ENCODE measurements around the gene SKI.

Gene SKI

GRCh38 chr1:2202843-2203601, 25.1 kb upstream of the SKI start:
- H3K4me3 ChIP-seq (ENCODE audit: low read length), result no peak overlapping the region
- H3K27ac ChIP-seq (ENCODE audit: low read length), result no peak overlapping the region
- no peaks in the 10 kb centered on the region for H3K79me2 ChIP-seq (ENCODE audit: low read length)
- no peaks in the 10 kb centered on the region for H3K9me3 ChIP-seq (ENCODE audit: insufficient read depth, low read length)
- H2AFZ ChIP-seq (ENCODE audit: low read depth, low read length), result no peak overlapping the region
- no peak overlapping the region for H3K9ac ChIP-seq (ENCODE audit: low read length)
- no peak overlapping the region for H3K4me2 ChIP-seq (ENCODE audit: low read length)
- no peaks in the 10 kb centered on the region for H3K36me3 ChIP-seq (replicated peaks; ENCODE audit: low read depth, low read length)
- no peaks in the 10 kb centered on the region for H4K20me1 ChIP-seq (ENCODE audit: insufficient read depth, low read length)
- H3K4me1 ChIP-seq (ENCODE audit: low read length), result no peaks in the 10 kb centered on the region
- peaks cover 5% of the 10 kb centered on the region; the same call in 1 of the 2 replicates for H3K27me3 ChIP-seq (ENCODE audit: low read depth, low read length)
- no peak for TF ChIP-seq CTCF (IDR thresholded peaks at IDR 0.05; ENCODE audit: low read depth, low read length)
- no peak for TF ChIP-seq EZH2phosphoT487 (IDR thresholded peaks at IDR 0.05; ENCODE audit: low read depth)

DNA sequence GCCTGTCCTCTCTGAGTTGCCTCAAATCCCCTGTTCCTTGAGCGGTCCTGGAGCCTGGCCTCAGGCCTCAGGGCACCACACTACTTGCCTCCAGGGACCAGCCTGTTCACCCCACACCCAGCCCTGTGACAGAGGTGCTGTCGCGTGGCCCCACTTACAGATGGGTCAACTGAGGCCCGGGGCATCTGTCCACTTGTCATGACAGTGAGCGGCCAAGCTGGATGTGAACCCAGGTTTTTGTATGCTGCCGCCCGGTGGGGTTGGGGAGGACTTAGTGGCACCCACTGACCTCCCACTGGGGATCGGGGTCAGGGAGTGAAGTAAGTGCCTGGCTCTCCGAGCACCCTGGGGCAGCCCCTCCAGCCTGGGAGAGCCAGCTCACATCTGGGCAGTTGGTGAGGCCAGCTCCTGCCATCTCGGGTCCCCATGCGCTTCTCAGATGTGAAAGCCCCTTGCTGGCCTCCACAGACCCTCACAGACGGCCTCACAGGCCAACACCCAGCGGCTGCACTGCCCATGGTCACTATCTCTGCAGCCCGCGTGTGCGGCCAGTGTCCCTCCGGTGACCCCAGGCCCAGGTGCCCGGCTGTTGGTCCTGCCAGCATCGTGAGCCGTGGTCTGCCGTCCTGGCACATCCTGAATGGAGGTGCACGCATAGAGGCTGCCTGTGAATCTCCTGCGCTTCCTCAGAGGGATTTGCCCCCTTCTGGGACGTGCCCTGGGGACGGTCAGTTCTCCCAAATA, 24.3 kb upstream of the SKI start:
- no peak overlapping the region for H3K9ac ChIP-seq (ENCODE audit: low read length)
- no peak for TF ChIP-seq EZH2phosphoT487 (IDR thresholded peaks at IDR 0.05; ENCODE audit: low read depth)
- no peak for TF ChIP-seq CTCF (IDR thresholded peaks at IDR 0.05; ENCODE audit: low read depth, low read length)
- no peaks in the 10 kb centered on the region for H3K79me2 ChIP-seq (ENCODE audit: low read length)
- no peak overlapping the region for H3K4me2 ChIP-seq (ENCODE audit: low read length)
- H3K27ac ChIP-seq (ENCODE audit: low read length), result no peak overlapping the region
- peaks cover 5% of the 10 kb centered on the region; the same call in 1 of the 2 replicates for H3K27me3 ChIP-seq (ENCODE audit: low read depth, low read length)
- no peaks in the 10 kb centered on the region for H3K36me3 ChIP-seq (replicated peaks; ENCODE audit: low read depth, low read length)
- no peak overlapping the region for H2AFZ ChIP-seq (ENCODE audit: low read depth, low read length)
- H4K20me1 ChIP-seq (ENCODE audit: insufficient read depth, low read length), result no peaks in the 10 kb centered on the region
- no peak overlapping the region for H3K4me3 ChIP-seq (ENCODE audit: low read length)
- H3K4me1 ChIP-seq (ENCODE audit: low read length), result no peaks in the 10 kb centered on the region
- no peaks in the 10 kb centered on the region for H3K9me3 ChIP-seq (ENCODE audit: insufficient read depth, low read length)

GRCh38 chr1:2204415-2205190, 23.5 kb upstream of the SKI start:
- Histone ChIP-seq H3K27me3 (ENCODE audit: low read depth, low read length) (peaks cover 5% of the 10 kb centered on the region; the same call in 1 of the 2 replicates), H3K4me3 (ENCODE audit: low read length) (no peak overlapping the region), H3K9me3 (ENCODE audit: insufficient read depth, low read length) (no peaks in the 10 kb centered on the region), H3K79me2 (ENCODE audit: low read length) (no peaks in the 10 kb centered on the region), H3K9ac (ENCODE audit: low read length) (no peak overlapping the region), H3K27ac (ENCODE audit: low read length) (no peak overlapping the region), H3K36me3 (replicated peaks; ENCODE audit: low read depth, low read length) (no peaks in the 10 kb centered on the region), H3K4me1 (ENCODE audit: low read length) (no peaks in the 10 kb centered on the region), H3K4me2 (ENCODE audit: low read length) (no peak overlapping the region), H4K20me1 (ENCODE audit: insufficient read depth, low read length) (no peaks in the 10 kb centered on the region), H2AFZ (ENCODE audit: low read depth, low read length) (no peak overlapping the region)
- TF ChIP-seq EZH2phosphoT487 (IDR thresholded peaks at IDR 0.05; ENCODE audit: low read depth) (no peak), CTCF (IDR thresholded peaks at IDR 0.05; ENCODE audit: low read depth, low read length) (no peak)

All from OCI-LY3 (cell line).